NB4 (cell line): Measurements from ENCODE around the gene DUT.

ENCODE experiments used
- DNase-seq: peaks from one replicate; pipeline ENCODE4 v3.0.0; 2010; ENCODE audit warnings: low read depth
- H3K4me3 ChIP-seq: one replicate; pipeline ENCODE4 v1.5.1; 2011; ENCODE audit warnings: mild to moderate bottlenecking, low read depth, low read length, moderate library complexity
- CTCF ChIP-seq: IDR thresholded peaks from one replicate; pipeline ENCODE4 v1.5.1; 2012; ENCODE audit warnings: low read depth, low read length
- MAX ChIP-seq: IDR thresholded peaks from 2 replicates; pipeline ENCODE4 v1.6.1; 2011; ENCODE audit warnings: low read depth, low read length
- MYC ChIP-seq: IDR thresholded peaks from 2 replicates; pipeline ENCODE4 v1.6.1; 2011; ENCODE audit warnings: low read depth, low read length
- POLR2A ChIP-seq: IDR thresholded peaks from 2 replicates; pipeline ENCODE4 v1.6.1; 2011; ENCODE audit warnings: mild to moderate bottlenecking; ENCODE audit not compliant: insufficient read length; ENCODE audit errors: extremely low read depth

Gene DUT

GRCh38 chr15:48289628-48290027 is 41.6 kb upstream of the DUT start:
- H3K4me3 ChIP-seq, result no peak overlapping the region
- no peak for DNase-seq
- TF ChIP-seq CTCF, result no peak
- no peak for TF ChIP-seq MYC
- no peak for TF ChIP-seq MAX
- no peak for TF ChIP-seq POLR2A

DNA sequence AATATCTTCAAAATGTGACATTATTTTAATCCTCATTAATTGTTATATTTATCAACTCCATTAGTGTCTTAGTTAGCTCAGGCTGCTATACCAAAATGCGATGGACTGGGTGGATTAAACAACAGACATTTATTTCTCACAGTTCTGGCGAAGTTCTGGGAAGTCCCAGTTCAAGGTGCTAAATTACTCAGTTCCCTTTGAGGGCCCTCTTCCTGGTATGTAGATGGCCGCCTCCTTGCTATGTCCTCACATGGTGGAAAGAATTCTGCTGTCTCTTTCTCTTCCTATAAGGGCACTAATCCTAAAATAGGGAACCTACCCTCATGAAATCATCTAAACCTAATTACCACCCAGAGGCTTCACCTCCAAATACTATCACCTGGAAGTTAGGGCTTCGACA is 38.8 kb upstream of the DUT start:
- no peak for DNase-seq
- TF ChIP-seq POLR2A, result no peak
- TF ChIP-seq MAX, result no peak
- no peak for TF ChIP-seq MYC
- TF ChIP-seq CTCF, result no peak
- no peak overlapping the region for H3K4me3 ChIP-seq

DNA sequence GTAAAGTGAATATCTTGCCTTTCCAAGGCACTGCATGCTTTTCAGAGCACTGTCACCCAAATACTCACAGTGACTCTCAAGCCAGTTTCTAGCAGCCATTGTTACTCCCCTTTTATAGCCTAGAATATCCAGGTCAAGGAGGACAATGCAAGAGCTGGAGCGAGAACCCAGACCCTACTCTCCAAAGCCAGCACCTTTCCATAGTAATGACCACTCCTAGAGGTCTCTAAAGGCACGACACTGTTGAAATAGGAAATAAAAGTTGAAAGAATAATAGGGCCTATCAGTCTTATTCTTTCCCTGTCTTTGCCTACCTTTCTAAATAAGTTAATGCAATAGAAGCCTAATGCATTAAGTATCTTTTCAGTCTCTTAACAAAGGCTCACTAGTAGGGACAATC is 33.6 kb upstream of the DUT start:
- TF ChIP-seq MYC, result no peak
- TF ChIP-seq POLR2A, result no peak
- no peak for TF ChIP-seq MAX
- no peak for TF ChIP-seq CTCF
- DNase-seq, result no peak
- no peak overlapping the region for H3K4me3 ChIP-seq

DNA sequence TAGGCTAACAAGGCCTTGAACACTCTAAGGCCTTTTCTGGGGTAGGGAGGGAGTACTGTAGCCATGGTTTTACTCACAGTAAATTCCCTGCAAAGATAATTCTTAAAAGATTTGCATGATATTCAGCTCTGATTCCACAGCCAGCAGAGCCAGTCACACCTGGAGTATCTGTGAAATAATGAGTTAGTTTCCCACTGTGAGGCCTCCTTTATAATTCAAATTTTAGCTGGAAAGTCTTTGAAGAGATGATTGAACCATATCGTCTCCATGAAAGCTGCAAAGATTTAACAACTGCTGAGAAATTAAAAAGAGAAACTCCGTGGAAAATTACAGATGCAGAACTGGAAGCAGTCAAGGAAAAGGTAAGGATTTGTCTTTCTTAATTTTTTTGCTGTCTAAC is 32.3 kb upstream of the DUT start:
- no peak overlapping the region for H3K4me3 ChIP-seq
- no peak for TF ChIP-seq MAX
- no peak for TF ChIP-seq MYC
- TF ChIP-seq CTCF, result no peak
- TF ChIP-seq POLR2A, result no peak
- no peak for DNase-seq

DNA sequence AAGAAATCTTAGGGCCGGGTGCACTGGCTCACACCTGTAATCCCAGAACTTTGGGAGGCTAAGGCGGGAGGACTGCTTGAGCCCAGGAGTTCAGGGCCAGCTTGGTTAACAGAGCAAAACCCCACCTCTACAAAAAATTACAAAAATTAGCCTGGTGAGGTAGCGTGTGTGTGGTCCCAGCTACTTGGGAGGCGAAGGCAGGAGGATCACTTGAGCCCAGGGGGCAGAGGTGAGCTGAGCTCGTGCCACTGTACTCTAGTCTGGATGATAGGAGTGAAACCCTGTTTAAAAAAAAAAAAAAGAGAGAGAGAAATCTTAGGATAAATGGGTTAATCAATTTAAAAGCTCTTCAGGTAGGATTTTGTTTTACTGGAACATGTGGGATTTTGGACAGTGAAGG is 31.2 kb upstream of the DUT start:
- H3K4me3 ChIP-seq, result no peak overlapping the region
- TF ChIP-seq CTCF (no peak), MYC (no peak), POLR2A (no peak), MAX (no peak)
- no peak for DNase-seq

DNA sequence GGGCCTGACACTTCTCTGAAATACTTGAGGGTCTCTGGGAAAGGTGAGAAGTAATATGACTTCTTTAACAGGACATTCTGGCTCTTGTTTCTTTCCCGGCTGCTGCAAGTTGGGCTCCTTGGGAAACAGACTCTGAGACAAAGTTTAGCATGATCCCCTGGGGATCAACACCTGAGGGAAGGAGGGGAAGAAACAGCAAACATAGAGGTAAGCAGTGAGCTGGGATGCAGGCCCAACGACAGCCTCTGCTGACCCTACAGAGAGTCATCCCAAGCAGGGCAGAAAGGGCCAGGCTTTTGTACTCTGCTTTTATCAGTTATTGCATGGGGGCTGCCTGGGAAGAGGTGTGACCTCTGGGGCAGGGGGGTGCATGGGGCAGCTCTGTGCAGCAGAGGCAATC is 26.8 kb upstream of the DUT start:
- H3K4me3 ChIP-seq, result no peak overlapping the region
- no peak for TF ChIP-seq POLR2A
- no peak for TF ChIP-seq MAX
- no peak for DNase-seq
